ENCODE data around the gene ERCC2. TPM values are rescaled to one million over a fixed set of nuclear protein-coding genes. Genes with fewer than 3 reads are reported as not detected.
"Not testable (repeated sequence)": the region's sequence is repeated elsewhere in the genome, so short reads cannot be mapped to it uniquely, and the experiment has no call there.

Gene ERCC2
- total RNA-seq, 1 donor from 2014 or later = 33.6 TPM

DNA sequence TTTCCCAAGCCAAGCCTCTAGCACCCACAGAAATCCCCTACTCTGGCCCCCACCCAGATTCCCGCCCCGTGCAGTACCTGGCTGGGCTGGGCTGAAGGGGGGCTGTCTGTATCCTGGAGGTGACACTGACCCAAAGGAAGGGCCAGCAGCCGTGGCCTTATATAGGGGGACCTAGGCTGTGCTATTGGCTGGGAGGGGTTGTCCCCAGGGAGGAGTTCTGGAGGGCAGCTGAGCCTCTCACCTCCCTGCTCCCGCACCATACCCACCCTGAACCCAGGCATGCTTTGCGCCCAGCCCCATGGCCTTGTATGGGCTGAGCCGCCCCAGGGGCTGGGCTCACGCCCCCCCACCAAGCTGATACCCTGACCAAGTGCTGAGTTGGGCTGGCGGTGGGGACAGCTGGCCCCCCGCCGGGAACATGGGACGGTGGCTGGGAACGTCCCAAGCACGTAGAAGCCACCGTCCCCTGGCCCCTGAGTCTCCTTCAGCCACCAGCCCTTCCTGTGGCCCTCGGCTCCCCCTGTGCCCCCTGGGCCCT is 47.6 kb downstream of the ERCC2 start, which contains the start of gene CKM:
CKM (minus strand) TSS at position 132 of the 538 bp plus-strand sequence. CDS start 3,162 bp downstream, outside the sequence.
- no peak within 1 kb of the TSS for H3K27ac Mint-ChIP-seq
- intact Hi-C loops (cut with micrococcal nuclease) = no loop called here
- no peaks in the 10 kb centered on the region for H3K36me3 Mint-ChIP-seq (ENCODE audit: low read depth)
- no peak within 1 kb of the TSS for H3K4me3 Mint-ChIP-seq
- H3K4me1 Mint-ChIP-seq = peaks cover 3% of the 10 kb centered on the region
- no peak for DNase-seq
- no peaks in the 10 kb centered on the region for H3K9me3 Mint-ChIP-seq
- peaks cover 26% of the 10 kb centered on the region for H3K27me3 Mint-ChIP-seq

DNA sequence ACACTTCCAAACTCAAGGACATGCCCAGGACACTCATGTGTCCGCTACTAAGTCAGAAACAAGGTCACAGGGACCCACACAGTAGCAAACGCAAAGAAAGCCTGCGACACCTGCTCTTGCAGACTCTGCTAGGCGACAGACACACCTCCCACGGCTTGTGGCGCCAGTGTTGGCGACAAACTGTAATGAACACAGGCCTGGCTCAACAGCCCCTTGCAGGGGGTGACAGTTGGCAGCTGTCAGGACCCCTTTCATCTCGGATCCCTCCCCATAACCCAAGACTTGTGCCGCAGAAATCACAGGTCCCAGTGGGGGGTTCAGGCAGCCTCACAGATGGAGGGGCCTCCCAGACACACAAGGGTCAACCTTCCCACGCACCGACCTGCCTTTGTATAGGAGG is 48.1 kb downstream of the ERCC2 start:
- no peak for DNase-seq
- peaks cover 29% of the 10 kb centered on the region for H3K27me3 Mint-ChIP-seq
- peaks cover 3% of the 10 kb centered on the region for H3K4me1 Mint-ChIP-seq
- H3K4me3 Mint-ChIP-seq = no peak overlapping the region
- no peaks in the 10 kb centered on the region for H3K36me3 Mint-ChIP-seq (ENCODE audit: low read depth)
- no peak overlapping the region for H3K27ac Mint-ChIP-seq
- no peaks in the 10 kb centered on the region for H3K9me3 Mint-ChIP-seq
- intact Hi-C loops (cut with micrococcal nuclease) = no loop called here

DNA sequence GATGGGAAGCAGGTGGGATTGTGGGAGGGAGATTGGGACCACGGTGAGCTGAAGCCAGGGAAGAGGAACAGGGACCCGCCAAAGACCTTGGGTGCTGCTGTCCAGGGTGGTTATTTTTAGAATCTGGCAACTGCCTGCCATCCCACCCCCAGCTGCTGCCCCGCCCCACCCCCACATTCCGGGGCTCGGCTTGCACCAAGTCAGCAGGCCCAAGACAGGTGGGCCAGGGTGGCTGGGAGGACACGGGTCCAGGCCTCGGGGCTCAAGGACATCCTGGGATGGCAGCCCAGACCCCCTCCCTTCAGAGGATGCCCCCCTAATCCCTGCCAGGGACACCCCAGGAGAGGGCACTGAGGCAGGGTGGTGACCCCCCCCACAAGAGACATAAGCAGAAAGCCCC is 48.5 kb downstream of the ERCC2 start:
- no peak overlapping the region for H3K4me3 Mint-ChIP-seq
- H3K36me3 Mint-ChIP-seq (ENCODE audit: low read depth) = no peaks in the 10 kb centered on the region
- intact Hi-C loops (cut with micrococcal nuclease) = no loop called here
- no peak overlapping the region for H3K27ac Mint-ChIP-seq
- peaks cover 31% of the 10 kb centered on the region for H3K27me3 Mint-ChIP-seq
- DNase-seq = no peak
- H3K9me3 Mint-ChIP-seq = no peaks in the 10 kb centered on the region
- peaks cover 3% of the 10 kb centered on the region for H3K4me1 Mint-ChIP-seq

DNA sequence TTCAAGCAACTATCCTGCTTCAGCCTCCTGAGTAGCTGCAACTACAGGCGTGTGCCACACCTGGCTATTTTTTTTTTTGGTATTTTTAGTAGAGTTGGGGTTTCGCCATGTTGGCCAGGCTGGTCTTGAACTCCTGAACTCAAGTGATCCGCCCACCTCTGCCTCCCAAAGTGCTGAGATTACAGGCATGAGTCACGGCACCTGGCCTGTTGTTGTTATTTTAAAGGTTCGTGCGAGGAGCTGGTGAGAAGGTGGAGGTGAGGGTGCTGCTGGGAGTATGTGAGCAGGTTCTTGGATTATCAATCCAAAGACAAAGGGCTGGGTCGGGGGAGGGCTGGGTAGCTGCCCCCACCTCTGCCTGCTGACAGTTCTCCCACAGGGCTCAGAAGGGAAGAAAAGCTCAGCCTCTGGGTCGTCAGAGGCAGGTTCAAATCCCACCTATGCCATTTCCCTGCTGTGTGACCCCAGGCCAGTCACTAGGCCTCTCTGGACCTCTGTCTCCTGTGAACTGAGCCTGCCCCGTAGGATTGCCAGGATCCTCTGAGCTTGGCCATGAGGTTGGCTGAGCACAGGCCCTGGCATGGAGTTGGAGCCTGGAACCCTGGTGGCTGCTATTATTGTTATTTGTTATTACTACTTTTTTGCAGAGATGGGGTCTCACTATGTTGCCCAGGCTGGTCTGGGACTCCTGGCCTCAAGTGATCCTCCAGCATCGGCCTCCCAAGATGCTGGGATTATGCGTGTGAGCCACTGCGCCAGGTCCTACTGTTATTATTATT is 49.2 kb downstream of the ERCC2 start:
- Mint-ChIP-seq H3K9me3 (no peaks in the 10 kb centered on the region), H3K4me1 (no peaks in the 10 kb centered on the region), H3K27me3 (peaks cover 35% of the 10 kb centered on the region), H3K27ac (no peak overlapping the region), H3K4me3 (no peak overlapping the region), H3K36me3 (ENCODE audit: low read depth) (no peaks in the 10 kb centered on the region)
- no peak for DNase-seq
- intact Hi-C loops (cut with micrococcal nuclease) = no loop called here

DNA sequence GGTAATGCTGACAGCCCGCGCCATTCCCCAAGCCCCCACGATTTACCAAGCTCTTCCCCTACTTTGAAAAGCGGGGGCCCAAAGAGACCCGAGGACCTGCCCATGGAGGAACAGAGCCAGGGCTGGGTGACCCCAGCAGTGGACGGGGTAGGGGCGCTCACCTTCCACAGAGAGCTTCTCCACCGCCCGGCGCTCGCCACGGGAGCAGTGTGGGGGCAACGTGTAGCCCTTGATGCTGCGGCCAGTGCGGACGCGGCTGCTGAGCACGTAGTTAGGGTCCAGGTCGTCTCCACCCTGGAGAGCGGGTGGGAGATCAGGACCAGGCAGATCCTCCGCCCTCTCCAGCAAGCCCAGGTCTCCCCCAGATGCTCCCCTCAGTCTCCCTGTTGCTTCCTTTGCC is 55.1 kb downstream of the ERCC2 start:
- intact Hi-C loops (cut with micrococcal nuclease) = no loop called here
- Mint-ChIP-seq H3K27ac (no peak overlapping the region), H3K4me1 (no peaks in the 10 kb centered on the region), H3K9me3 (no peaks in the 10 kb centered on the region), H3K36me3 (ENCODE audit: low read depth) (no peaks in the 10 kb centered on the region), H3K4me3 (no peak overlapping the region), H3K27me3 (peaks cover 21% of the 10 kb centered on the region)
- DNase-seq = no peak

DNA sequence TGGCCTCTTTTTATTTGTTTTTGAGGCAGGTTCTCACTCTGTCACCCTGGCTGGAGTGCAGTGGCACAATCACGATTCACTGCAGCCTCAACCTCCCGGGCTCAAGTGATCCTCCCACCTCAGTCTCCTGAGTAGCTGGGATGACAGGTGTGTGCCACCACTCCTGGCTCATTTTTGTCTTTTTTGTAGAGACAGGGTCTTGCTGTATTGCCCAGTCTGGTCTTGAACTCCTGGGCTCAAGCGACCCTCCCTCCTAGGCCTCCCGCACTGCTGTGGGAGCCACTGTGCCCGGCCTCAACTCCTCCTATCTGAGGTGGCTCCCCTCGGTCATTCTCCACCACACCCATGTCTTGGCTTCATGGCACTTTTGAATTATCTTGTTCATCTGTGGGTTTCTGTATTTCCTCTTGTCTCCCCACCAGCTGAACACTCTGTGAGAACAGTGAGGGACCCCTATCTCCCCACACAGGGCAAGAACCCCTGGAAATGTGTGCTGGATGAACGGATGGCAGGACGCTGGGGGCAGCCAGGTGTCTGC is 55.6 kb downstream of the ERCC2 start:
- no peaks in the 10 kb centered on the region for H3K9me3 Mint-ChIP-seq
- DNase-seq = no peak
- intact Hi-C loops (cut with micrococcal nuclease) = no loop called here
- no peak overlapping the region for H3K27ac Mint-ChIP-seq
- H3K36me3 Mint-ChIP-seq (ENCODE audit: low read depth) = no peaks in the 10 kb centered on the region
- H3K4me3 Mint-ChIP-seq = no peak overlapping the region
- H3K27me3 Mint-ChIP-seq = peaks cover 21% of the 10 kb centered on the region
- H3K4me1 Mint-ChIP-seq = no peaks in the 10 kb centered on the region

DNA sequence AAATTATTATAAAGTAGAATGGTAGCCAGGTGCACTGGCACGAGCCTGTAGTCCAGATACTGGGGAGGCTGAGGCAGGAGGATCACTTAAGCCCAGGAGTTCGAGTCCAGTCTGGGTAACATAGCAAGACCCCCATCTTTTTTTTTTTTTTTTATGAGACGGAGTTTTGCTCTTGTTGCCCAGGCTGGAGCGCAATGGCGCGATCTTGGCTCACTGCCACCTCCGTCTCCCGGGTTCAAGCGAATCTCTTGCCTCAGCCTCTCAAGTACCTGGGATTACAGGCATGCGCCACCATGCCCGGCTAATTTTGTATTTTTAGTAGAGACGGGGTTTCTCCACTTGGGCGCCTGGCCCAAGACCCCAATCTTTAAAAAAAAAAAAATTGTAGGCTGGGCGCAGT is 58.1 kb downstream of the ERCC2 start:
- H3K4me1 Mint-ChIP-seq; intact Hi-C loops (cut with micrococcal nuclease); DNase-seq; H3K27ac Mint-ChIP-seq; H3K36me3 Mint-ChIP-seq (ENCODE audit: low read depth); H3K4me3 Mint-ChIP-seq; H3K9me3 Mint-ChIP-seq: not testable (repeated sequence)
- H3K27me3 Mint-ChIP-seq = peaks cover 15% of the 10 kb centered on the region

DNA sequence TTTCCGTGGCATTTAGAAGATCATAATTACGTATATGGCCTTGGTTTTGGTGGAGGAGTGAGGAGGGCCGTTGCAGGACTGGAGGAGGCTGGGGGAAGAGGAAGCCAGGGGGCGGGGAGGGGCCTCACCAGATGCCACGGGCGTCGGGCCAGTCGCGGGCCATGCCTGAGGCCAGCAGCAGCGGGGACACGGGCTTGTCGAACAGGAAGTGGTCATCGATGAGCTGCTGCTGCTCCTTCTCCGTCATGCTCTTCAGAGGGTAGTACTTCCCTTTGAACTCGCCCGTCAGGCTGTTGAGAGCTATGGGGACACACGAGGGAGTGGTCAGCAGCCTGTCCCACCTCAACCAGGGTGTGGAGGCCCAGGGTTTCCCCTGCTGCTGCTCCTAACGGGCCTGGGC is 58.8 kb downstream of the ERCC2 start:
- H3K9me3 Mint-ChIP-seq = no peaks in the 10 kb centered on the region
- DNase-seq = no peak
- no peak overlapping the region for H3K4me3 Mint-ChIP-seq
- intact Hi-C loops (cut with micrococcal nuclease) = no loop called here
- peaks cover 12% of the 10 kb centered on the region for H3K27me3 Mint-ChIP-seq
- H3K36me3 Mint-ChIP-seq (ENCODE audit: low read depth) = no peaks in the 10 kb centered on the region
- H3K27ac Mint-ChIP-seq = no peak overlapping the region
- H3K4me1 Mint-ChIP-seq = no peaks in the 10 kb centered on the region

DNA sequence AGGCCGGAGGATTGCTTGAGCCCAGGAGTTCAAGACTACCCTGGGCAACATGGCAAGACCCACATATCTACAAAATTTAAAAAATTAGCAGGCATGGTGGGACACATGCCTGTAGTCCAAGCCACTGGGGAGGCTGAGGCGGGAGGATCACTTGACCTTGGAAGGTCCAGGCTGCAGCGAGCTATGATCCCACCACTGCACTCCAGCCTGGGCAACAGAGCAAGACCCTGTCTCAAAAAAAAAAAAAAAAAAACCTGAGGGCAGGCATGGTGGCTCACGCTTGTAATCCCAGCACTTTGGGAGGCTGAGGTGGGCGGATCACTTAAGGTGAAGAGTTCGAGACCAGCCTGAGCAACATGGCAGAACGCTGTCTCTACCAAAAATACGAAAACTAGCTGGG is 61.1 kb downstream of the ERCC2 start:
- H3K36me3 Mint-ChIP-seq (ENCODE audit: low read depth); H3K27ac Mint-ChIP-seq; H3K4me3 Mint-ChIP-seq; intact Hi-C loops (cut with micrococcal nuclease); H3K9me3 Mint-ChIP-seq; H3K4me1 Mint-ChIP-seq; DNase-seq; H3K27me3 Mint-ChIP-seq: not testable (repeated sequence)

DNA sequence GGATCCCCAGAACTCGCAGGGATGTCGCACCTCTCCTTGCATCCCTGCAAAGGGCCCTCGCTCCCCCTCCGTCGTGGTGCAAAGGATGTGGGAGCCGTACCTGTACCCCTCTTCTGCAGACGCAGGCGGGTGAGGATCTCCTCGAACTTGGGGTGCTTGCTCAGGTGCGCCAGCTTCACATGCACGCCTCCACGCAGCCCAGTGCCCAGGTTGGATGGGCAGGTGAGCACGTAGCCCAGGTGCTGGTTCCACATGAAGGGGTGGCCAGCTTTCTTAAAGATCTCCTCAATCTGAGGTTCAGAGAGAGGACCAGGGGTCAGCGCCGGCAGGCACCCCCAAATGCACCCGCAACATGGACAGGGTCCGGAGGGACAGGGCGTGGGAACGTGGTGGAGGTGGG is 63.0 kb downstream of the ERCC2 start:
- intact Hi-C loops (cut with micrococcal nuclease) = no loop called here
- no peak for DNase-seq
- Mint-ChIP-seq H3K4me1 (no peaks in the 10 kb centered on the region), H3K27me3 (no peaks in the 10 kb centered on the region), H3K27ac (no peak overlapping the region), H3K4me3 (no peak overlapping the region), H3K9me3 (no peaks in the 10 kb centered on the region), H3K36me3 (ENCODE audit: low read depth) (no peaks in the 10 kb centered on the region)

DNA sequence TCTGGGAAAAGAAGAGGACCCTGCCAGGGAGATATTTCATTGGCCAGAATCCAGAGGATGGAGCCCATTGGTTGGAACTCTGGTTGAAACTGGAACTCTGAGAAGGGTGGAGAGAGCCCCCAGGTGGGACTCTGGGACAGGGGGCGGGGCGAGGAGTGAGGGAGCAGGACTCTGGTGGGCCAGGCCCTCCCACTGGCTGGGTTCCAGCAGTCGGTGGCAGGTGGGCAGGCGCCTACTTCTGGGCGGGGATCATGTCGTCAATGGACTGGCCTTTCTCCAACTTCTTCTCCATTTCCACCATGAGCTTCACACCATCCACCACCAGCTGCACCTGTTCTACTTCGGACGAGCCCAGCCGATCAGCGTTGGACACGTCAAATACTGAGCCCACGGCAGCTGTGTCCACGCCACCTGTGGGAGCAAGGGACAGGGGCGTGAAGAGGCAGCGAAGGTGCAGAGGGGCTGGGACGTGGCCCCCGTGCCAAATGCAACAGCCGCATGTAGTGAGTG is 63.8 kb downstream of the ERCC2 start:
- H3K27me3 Mint-ChIP-seq = no peaks in the 10 kb centered on the region
- no peak for DNase-seq
- no peaks in the 10 kb centered on the region for H3K36me3 Mint-ChIP-seq (ENCODE audit: low read depth)
- H3K9me3 Mint-ChIP-seq = no peaks in the 10 kb centered on the region
- intact Hi-C loops (cut with micrococcal nuclease) = no loop called here
- H3K4me3 Mint-ChIP-seq = no peak overlapping the region
- H3K4me1 Mint-ChIP-seq = no peaks in the 10 kb centered on the region
- no peak overlapping the region for H3K27ac Mint-ChIP-seq

DNA sequence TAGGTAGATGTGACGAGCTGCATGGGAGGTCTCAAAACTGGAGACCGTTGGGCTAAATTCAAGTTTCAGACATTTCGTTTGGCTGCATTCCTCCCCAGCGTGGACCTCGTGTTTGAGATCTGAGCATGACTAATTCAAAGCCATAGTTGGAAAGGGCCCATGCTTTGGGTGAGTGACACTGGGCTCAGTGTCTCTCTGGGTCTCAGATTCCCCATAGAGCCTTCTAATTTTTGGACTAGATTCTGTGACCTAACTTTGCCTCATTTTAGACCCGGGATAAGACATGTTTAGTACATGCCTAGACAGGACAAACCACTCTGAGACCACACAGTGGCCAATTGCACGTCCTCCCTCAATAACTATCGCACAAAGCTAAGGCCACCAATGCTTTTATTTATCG is 64.3 kb downstream of the ERCC2 start:
- no peak for DNase-seq
- Mint-ChIP-seq H3K4me1 (no peaks in the 10 kb centered on the region), H3K27me3 (no peaks in the 10 kb centered on the region), H3K36me3 (ENCODE audit: low read depth) (no peaks in the 10 kb centered on the region), H3K27ac (no peak overlapping the region), H3K4me3 (no peak overlapping the region), H3K9me3 (no peaks in the 10 kb centered on the region)
- intact Hi-C loops (cut with micrococcal nuclease) = no loop called here

DNA sequence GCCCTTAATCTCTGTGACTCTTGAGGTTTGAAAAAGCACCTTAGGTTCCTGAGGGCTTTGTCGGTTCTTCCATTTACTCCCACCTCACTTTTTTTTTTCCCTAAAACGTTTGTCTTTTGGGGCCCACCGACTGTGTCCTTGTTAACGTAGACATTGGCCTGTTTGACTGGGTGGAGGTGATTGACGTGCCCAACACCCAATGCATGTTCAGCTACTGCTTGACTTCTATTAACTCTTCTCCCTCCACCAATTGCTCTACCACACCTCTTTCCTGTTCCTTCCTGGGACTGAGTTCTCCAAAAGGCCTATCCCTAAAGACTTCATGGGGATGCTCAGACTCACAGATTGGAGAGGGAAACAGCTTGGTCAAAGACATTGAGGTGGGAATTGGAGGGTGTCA is 65.0 kb downstream of the ERCC2 start:
- Mint-ChIP-seq H3K4me3 (no peak overlapping the region), H3K4me1 (no peaks in the 10 kb centered on the region), H3K27ac (no peak overlapping the region), H3K36me3 (ENCODE audit: low read depth) (no peaks in the 10 kb centered on the region), H3K27me3 (no peaks in the 10 kb centered on the region), H3K9me3 (no peaks in the 10 kb centered on the region)
- intact Hi-C loops (cut with micrococcal nuclease) = no loop called here
- no peak for DNase-seq

DNA sequence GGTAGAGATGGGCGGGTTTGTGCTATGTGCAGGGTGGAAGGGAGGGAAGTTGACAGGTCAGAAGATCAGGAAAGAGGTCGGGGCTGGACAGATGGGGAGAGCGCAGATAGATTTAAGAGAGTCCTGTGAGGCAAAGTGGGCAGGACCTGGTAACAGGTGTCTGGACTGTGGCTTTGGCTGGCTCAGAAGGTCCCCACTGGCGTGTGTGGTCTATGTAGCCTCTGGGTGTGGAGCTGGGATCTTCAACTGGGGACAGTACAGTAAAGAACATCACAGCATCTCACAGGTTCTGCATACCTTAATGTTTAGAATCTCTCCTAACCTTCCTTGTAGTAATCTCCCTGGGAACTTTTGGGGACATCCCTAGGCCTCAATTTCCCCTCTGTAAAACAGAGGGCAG is 65.4 kb downstream of the ERCC2 start:
- Mint-ChIP-seq H3K27ac (no peak overlapping the region), H3K36me3 (ENCODE audit: low read depth) (no peaks in the 10 kb centered on the region), H3K9me3 (no peaks in the 10 kb centered on the region), H3K27me3 (no peaks in the 10 kb centered on the region), H3K4me1 (no peaks in the 10 kb centered on the region), H3K4me3 (no peak overlapping the region)
- intact Hi-C loops (cut with micrococcal nuclease) = no loop called here
- DNase-seq = no peak

All from activated CD4-positive, alpha-beta T cell treated with anti-CD3 and anti-CD28 coated beads, Interleukin-2, amount 10 ng/mL, durations not matched to agents 24 days and 14 days (primary cell).